Measurements from ENCODE around the gene TIMM22.
"Not testable (repeated sequence)": the region's sequence is repeated elsewhere in the genome, so short reads cannot be mapped to it uniquely, and the experiment has no call there.

TIMM22 gene

GRCh38 chr17:1047177-1047878 is 50.4 kb downstream of the TIMM22 start:
- no peak for TF ChIP-seq POU6F1 (CRISPR knock-in tag; IDR thresholded peaks at IDR 0.05; ENCODE audit: borderline replicate concordance, low read depth)
- no peak for TF ChIP-seq ZNF70 (CRISPR knock-in tag; IDR thresholded peaks at IDR 0.05)
- no peak for TF ChIP-seq ZC3H10 (CRISPR knock-in tag; IDR thresholded peaks at IDR 0.05)
- TF ChIP-seq TSHZ2 (CRISPR knock-in tag; IDR thresholded peaks at IDR 0.05) = no peak
- TF ChIP-seq TOX (CRISPR knock-in tag; IDR thresholded peaks at IDR 0.05; ENCODE audit: borderline replicate concordance) = no peak
- no peak for TF ChIP-seq OSR1 (CRISPR knock-in tag; IDR thresholded peaks at IDR 0.05)
- no peak for TF ChIP-seq CSRNP3 (CRISPR knock-in tag; IDR thresholded peaks at IDR 0.05)
- no peak for TF ChIP-seq SNAI2 (CRISPR knock-in tag; IDR thresholded peaks at IDR 0.05)
- TF ChIP-seq TCF4 (CRISPR knock-in tag; IDR thresholded peaks at IDR 0.05; ENCODE audit: borderline replicate concordance) = no peak
- no peak for TF ChIP-seq GLIS3 (CRISPR knock-in tag; IDR thresholded peaks at IDR 0.05)
- no peak for TF ChIP-seq ISL1 (CRISPR knock-in tag; IDR thresholded peaks at IDR 0.05)
- TF ChIP-seq ZFP30 (CRISPR knock-in tag; IDR thresholded peaks at IDR 0.05) = no peak
- TF ChIP-seq PATZ1 (CRISPR knock-in tag; IDR thresholded peaks at IDR 0.05; ENCODE audit: borderline replicate concordance) = no peak
- no peak for TF ChIP-seq PPARA (CRISPR knock-in tag; IDR thresholded peaks at IDR 0.05; ENCODE audit: borderline replicate concordance)
- ATAC-seq = peak; percentile 23; the same call in 2 of the 3 replicates

GRCh38 chr17:1047879-1048470 is 51.0 kb downstream of the TIMM22 start:
- no peak for TF ChIP-seq ESRRG (CRISPR knock-in tag; IDR thresholded peaks at IDR 0.05)
- TF ChIP-seq TCF4 (CRISPR knock-in tag; IDR thresholded peaks at IDR 0.05; ENCODE audit: borderline replicate concordance) = no peak
- no peak for TF ChIP-seq RARB (CRISPR knock-in tag; IDR thresholded peaks at IDR 0.05)
- TF ChIP-seq OSR1 (CRISPR knock-in tag; IDR thresholded peaks at IDR 0.05) = no peak
- TF ChIP-seq ARNTL (CRISPR knock-in tag; IDR thresholded peaks at IDR 0.05; ENCODE audit: borderline replicate concordance, low read depth) = no peak
- no peak for TF ChIP-seq ZFP30 (CRISPR knock-in tag; IDR thresholded peaks at IDR 0.05)
- TF ChIP-seq POU6F1 (CRISPR knock-in tag; IDR thresholded peaks at IDR 0.05; ENCODE audit: borderline replicate concordance, low read depth) = no peak
- TF ChIP-seq SNAI2 (CRISPR knock-in tag; IDR thresholded peaks at IDR 0.05) = no peak
- peak; percentile 10; the same call in 1 of the 3 replicates for ATAC-seq

GRCh38 chr17:1048516-1049115 is 51.7 kb downstream of the TIMM22 start:
- ATAC-seq = not testable (repeated sequence)
